ENCODE results near the gene CNNM3. TPM values are rescaled to one million over a fixed set of nuclear protein-coding genes. Genes with fewer than 3 reads are reported as not detected.

CNNM3 gene
- total RNA-seq, 1 donor from 2014 or later, result 29.0 TPM

- TF ChIP-seq CTCF (IDR thresholded peaks at IDR 0.05), result no peak
- H3K4me1 ChIP-seq, result no peaks in the 10 kb centered on the region
- peaks cover 67% of the 10 kb centered on the region for H3K36me3 ChIP-seq
- H3K4me3 ChIP-seq, result no peak overlapping the region
- no peaks in the 10 kb centered on the region for H3K27me3 ChIP-seq (ENCODE audit: low read depth)
- intact Hi-C loops (cut with DNase I), result no loop called here
- no peak for ATAC-seq
- DNase-seq, result no peak
- H3K9me3 ChIP-seq, result no peaks in the 10 kb centered on the region
- no peak overlapping the region for H3K27ac ChIP-seq
These were observed 32.2 kb downstream of the CNNM3 start for GRCh38 chr2:96848264-96848663.

GRCh38 chr2:96852667-96853066, 36.6 kb downstream of the CNNM3 start:
- DNase-seq, result no peak
- no peaks in the 10 kb centered on the region for H3K27me3 ChIP-seq (ENCODE audit: low read depth)
- no peak for ATAC-seq
- peaks cover 64% of the 10 kb centered on the region for H3K36me3 ChIP-seq
- no peaks in the 10 kb centered on the region for H3K9me3 ChIP-seq
- no peak overlapping the region for H3K4me3 ChIP-seq
- intact Hi-C loops (cut with DNase I), result loop anchor here (10.0 kb wide), 1 partner anchor 122 kb away; no protein-coding TSS in a partner anchor
- H3K27ac ChIP-seq, result no peak overlapping the region
- TF ChIP-seq CTCF (IDR thresholded peaks at IDR 0.05), result no peak
- peaks cover 13% of the 10 kb centered on the region for H3K4me1 ChIP-seq

- no peak for TF ChIP-seq CTCF (IDR thresholded peaks at IDR 0.05)
- ATAC-seq, result no peak
- Histone ChIP-seq H3K36me3 (peaks cover 58% of the 10 kb centered on the region), H3K4me1 (peaks cover 13% of the 10 kb centered on the region), H3K27ac (no peak overlapping the region), H3K9me3 (no peaks in the 10 kb centered on the region), H3K27me3 (ENCODE audit: low read depth) (no peaks in the 10 kb centered on the region), H3K4me3 (no peak overlapping the region)
- DNase-seq, result no peak
- intact Hi-C loops (cut with DNase I), result loop anchor here (10.0 kb wide), 1 partner anchor 121 kb away; no protein-coding TSS in a partner anchor
These were observed 37.3 kb downstream of the CNNM3 start for GRCh38 chr2:96853321-96853720.

- ATAC-seq, result peak; percentile 0 to 4
- intact Hi-C loops (cut with DNase I), result loop anchor here (10.0 kb wide), 1 partner anchor 118 kb away; no protein-coding TSS in a partner anchor
- Histone ChIP-seq H3K4me3 (peak overlapping the region; percentile 84), H3K27me3 (ENCODE audit: low read depth) (peaks cover 4% of the 10 kb centered on the region), H3K4me1 (peaks cover 22% of the 10 kb centered on the region), H3K36me3 (peaks cover 41% of the 10 kb centered on the region), H3K9me3 (no peaks in the 10 kb centered on the region), H3K27ac (peak overlapping the region; percentile 83)
- no peak for TF ChIP-seq CTCF (IDR thresholded peaks at IDR 0.05)
- no peak for DNase-seq
These were observed 41.0 kb downstream of the CNNM3 start for GRCh38 chr2:96856776-96857666.

GRCh38 chr2:96857667-96858372, 41.8 kb downstream of the CNNM3 start, which contains the start of gene ANKRD39:
TSS of gene ANKRD39 (minus strand) at chr2:96858016. CDS start at chr2:96857987, 29 bp downstream.
- DNase-seq (peak; percentile 98), ATAC-seq (peak; percentile 98)
- H3K4me3 ChIP-seq, result peak within 1 kb of the TSS; percentile 84
- peak within 1 kb of the TSS; percentile 83 for H3K27ac ChIP-seq
- no peaks in the 10 kb centered on the region for H3K9me3 ChIP-seq
- peaks cover 43% of the 10 kb centered on the region for H3K36me3 ChIP-seq
- H3K4me1 ChIP-seq, result peaks cover 22% of the 10 kb centered on the region
- intact Hi-C loops (cut with DNase I), result loop anchor here (10.0 kb wide), 1 partner anchor 117 kb away; no protein-coding TSS in a partner anchor
- H3K27me3 ChIP-seq (ENCODE audit: low read depth), result peaks cover 4% of the 10 kb centered on the region
- TF ChIP-seq CTCF (IDR thresholded peaks at IDR 0.05), result peak; percentile 88

Data from lower lobe of right lung (tissue), 2 donors.